HCT116 (cell line): ENCODE data around the gene TOMM40. TPM values are rescaled to one million over a fixed set of nuclear protein-coding genes. Genes with fewer than 3 reads are reported as not detected.

Experiments
- ATAC-seq: fragments of 200-7000 bp; cut with Tn5 transposase; 2 replicates; pipeline ENCODE4 v1.9.1; 2020; ENCODE audit warnings: mild to moderate bottlenecking, moderate library complexity
- BruUV-seq: library from RNA; stranded (reverse); fragments of 400-500 nt; replicated peaks from 2 replicates; lab custom pipeline; 2021; lab: Mats Ljungman, UMichigan
- CTCF ChIA-PET: fragments of 300-600 bp; sonication (Branson Sonifier 250); formaldehyde crosslinking; loops from one replicate; lab custom pipeline; 2021; ENCODE audit warnings: antibody characterized with exemption; lab: Charles Lee
- POLR2A ChIA-PET: fragments of 300-600, 350-600 bp; sonication (Branson Sonifier 250); formaldehyde crosslinking; loops from one replicate; lab custom pipeline; 2021; ENCODE audit warnings: antibody characterized with exemption; lab: Charles Lee
- RAD21 ChIA-PET, 2 experiments: fragments of 300-600 bp; sonication (Branson Sonifier 250); formaldehyde crosslinking; loops; one replicate each; lab custom pipeline; 2023; ENCODE audit warnings: low total read pairs in 2 of 2; ENCODE audit not compliant: uncharacterized antibody in 2 of 2, unreplicated experiment in 2 of 2, low non-redundant PET in 1 of 2; lab: Charles Lee
- DNase-seq: peaks from one replicate; pipeline ENCODE4 v3.0.0-alpha.2; 2010; ENCODE audit warnings: low read depth, low spot score
- H2AFZ ChIP-seq: fragments of 200-600 bp; shearing (Covaris generic), sonication (generic); 2 replicates; pipeline ENCODE4 v1.6.1; 2017; ENCODE audit warnings: low read depth, mixed run types, mixed read lengths, antibody characterized with exemption, low read length; ENCODE audit not compliant: poor library complexity, severe bottlenecking
- H3K27ac ChIP-seq: 2 replicates; pipeline ENCODE4 v1.5.1; 2012; ENCODE audit warnings: low read depth, low read length
- H3K27me3 ChIP-seq: fragments of 200-600 bp; sonication (generic); 2 replicates; pipeline ENCODE4 v1.6.1; 2016; ENCODE audit warnings: mixed run types, low read length, mixed read lengths; ENCODE audit not compliant: insufficient read depth
- H3K36me3 ChIP-seq, 2 experiments: fragments of 200-500 bp in 1 of 2; fragments of 200-600 bp in 1 of 2; sonication (Bioruptor generic) in 1 of 2; sonication (generic) in 1 of 2; 2 replicates each; pipeline versions ENCODE4 v1.5.1 to v1.6.1; 2014 to 2016; ENCODE audit warnings: low read length in 2 of 2, inconsistent platforms in 1 of 2, mixed read lengths in 1 of 2, mixed run types in 1 of 2; ENCODE audit not compliant: insufficient read depth in 2 of 2, control insufficient read depth in 1 of 2
- H3K4me1 ChIP-seq, 2 experiments: fragments of 200-600 bp in 1 of 2; sonication (generic) in 1 of 2; 2 replicates each; pipeline versions ENCODE4 v1.5.1 to v1.6.1; 2012 to 2017; ENCODE audit warnings: low read length in 2 of 2, inconsistent platforms in 1 of 2, mild to moderate bottlenecking in 1 of 2, mixed read lengths in 1 of 2, mixed run types in 1 of 2, moderate library complexity in 1 of 2; ENCODE audit not compliant: insufficient read depth in 2 of 2, control insufficient read depth in 1 of 2
- H3K4me2 ChIP-seq: fragments of 200-600 bp; sonication (generic); 2 replicates; pipeline ENCODE4 v1.6.1; 2017; ENCODE audit warnings: mixed run types, low read length, mixed read lengths
- H3K4me3 ChIP-seq, 2 experiments: fragments of 200-600 bp in 1 of 2; sonication (generic) in 1 of 2; replicated peaks in 1 of 2; 2 replicates each; pipeline ENCODE4 v1.5.1; 2011 to 2016; ENCODE audit warnings: low read length in 2 of 2, control low read depth in 1 of 2, low read depth in 1 of 2, mild to moderate bottlenecking in 1 of 2, mixed read lengths in 1 of 2, mixed run types in 1 of 2
- H3K79me2 ChIP-seq: fragments of 200-600 bp; sonication (generic); 2 replicates; pipeline ENCODE4 v1.6.1; 2017; ENCODE audit warnings: mild to moderate bottlenecking, mixed run types, low read length, moderate library complexity, mixed read lengths; ENCODE audit not compliant: insufficient read depth
- H3K9ac ChIP-seq: fragments of 200-600 bp; sonication (generic); 2 replicates; pipeline ENCODE4 v1.6.1; 2016; ENCODE audit warnings: low read length, mixed read lengths
- H3K9me2 ChIP-seq: fragments of 200-600 bp; sonication (generic), shearing (Covaris generic); 2 replicates; pipeline ENCODE4 v1.6.1; 2017; ENCODE audit warnings: mixed run types, mild to moderate bottlenecking, moderate library complexity; ENCODE audit not compliant: insufficient read depth
- H3K9me3 ChIP-seq, 2 experiments: fragments of 200-500 bp in 1 of 2; fragments of 200-600 bp in 1 of 2; sonication (Bioruptor generic) in 1 of 2; sonication (generic) in 1 of 2; 2 replicates each; pipeline ENCODE4 v1.6.1; 2014 to 2017; ENCODE audit warnings: low read length in 2 of 2, mixed read lengths in 2 of 2, inconsistent platforms in 1 of 2, low read depth in 1 of 2, mild to moderate bottlenecking in 1 of 2, mixed run types in 1 of 2, moderate library complexity in 1 of 2; ENCODE audit not compliant: control insufficient read depth in 1 of 2, insufficient read depth in 1 of 2
- H4K20me1 ChIP-seq: fragments of 200-600 bp; sonication (generic), shearing (Covaris generic); 2 replicates; pipeline ENCODE4 v1.6.1; 2017; ENCODE audit warnings: mixed run types, mild to moderate bottlenecking, moderate library complexity; ENCODE audit not compliant: insufficient read depth
- CBX3 ChIP-seq: IDR thresholded peaks from 2 replicates; pipeline ENCODE4 v1.6.1; 2012; ENCODE audit warnings: low read depth
- CEBPB ChIP-seq: IDR thresholded peaks from 2 replicates; pipeline ENCODE4 v1.6.1; 2012; ENCODE audit warnings: low read depth
- EGR1 ChIP-seq: IDR thresholded peaks from 2 replicates; pipeline ENCODE4 v1.6.1; 2012; ENCODE audit warnings: low read depth
- ELF1 ChIP-seq: IDR thresholded peaks from 2 replicates; pipeline ENCODE4 v1.6.1; 2012; ENCODE audit warnings: low read depth, borderline replicate concordance
- EZH2phosphoT487 ChIP-seq: fragments of 200-600 bp; IDR thresholded peaks from 2 replicates; pipeline ENCODE4 v1.6.1; 2018; ENCODE audit warnings: antibody characterized with exemption, borderline replicate concordance
- FOSL1 ChIP-seq: IDR thresholded peaks from 2 replicates; pipeline ENCODE4 v1.6.1; 2012; ENCODE audit warnings: low read depth
- JUND ChIP-seq: IDR thresholded peaks from 2 replicates; pipeline ENCODE4 v1.6.1; 2012
- POLR2A ChIP-seq: IDR thresholded peaks from 2 replicates; pipeline ENCODE4 v1.7.0; 2011; ENCODE audit warnings: borderline replicate concordance; ENCODE audit not compliant: insufficient read depth, insufficient read length; ENCODE audit errors: extremely low read depth
- RAD21 ChIP-seq: IDR thresholded peaks from 2 replicates; pipeline ENCODE4 v1.6.1; 2012; ENCODE audit warnings: low read depth, mild to moderate bottlenecking
- SP1 ChIP-seq: IDR thresholded peaks from 2 replicates; pipeline ENCODE4 v1.6.1; 2012; ENCODE audit warnings: low read depth
- SRF ChIP-seq: IDR thresholded peaks from 2 replicates; pipeline ENCODE4 v1.6.1; 2012; ENCODE audit warnings: low read depth
- TCF7L2 ChIP-seq: IDR thresholded peaks from 2 replicates; pipeline ENCODE4 v1.7.0; 2011; ENCODE audit warnings: borderline replicate concordance, inconsistent platforms; ENCODE audit not compliant: insufficient read depth, insufficient read length; ENCODE audit errors: extremely low read depth
- ZBTB33 ChIP-seq: IDR thresholded peaks from 2 replicates; pipeline ENCODE4 v1.6.1; 2011; ENCODE audit warnings: mild to moderate bottlenecking, low read length, moderate library complexity; ENCODE audit not compliant: insufficient replicate concordance; ENCODE audit errors: extremely low read depth
- ZNF274 ChIP-seq: fragments of 200-500 bp; sonication (Bioruptor generic); IDR thresholded peaks from 2 replicates; pipeline ENCODE4 v1.6.1; 2014; ENCODE audit warnings: mild to moderate bottlenecking, low read depth, low read length, inconsistent platforms
- intact Hi-C: fragments of 100-400 bp; cut with micrococcal nuclease; formaldehyde crosslinking; loops from 2 replicates; pipeline ENCODE4 v1.10.0; 2022
- total RNA-seq: library from RNA; stranded (reverse); gene quantifications from one replicate; pipeline ENCODE4 v1.2.1, GENCODE V29; 2021; ENCODE audit not compliant: unreplicated experiment
- TF ChIP-seq, protein P1 (sequence below), 3 experiments: fragments of 200-600 bp in 1 of 3; sonication (generic) in 1 of 3; IDR thresholded peaks in 2 of 3; conservative IDR thresholded peaks in 1 of 3; 2 replicates each; pipeline ENCODE4 v1.5.1; 2012 to 2017; ENCODE audit warnings: low read depth in 2 of 3, low read length in 2 of 3, antibody characterized with exemption in 1 of 3, borderline replicate concordance in 1 of 3, control low read depth in 1 of 3, mild to moderate bottlenecking in 1 of 3, mixed read lengths in 1 of 3, mixed run types in 1 of 3, moderate library complexity in 1 of 3; ENCODE audit not compliant: insufficient read depth in 1 of 3
- TF ChIP-seq, protein P2 (sequence below): IDR thresholded peaks from 2 replicates; pipeline ENCODE4 v1.6.1; 2012
- TF ChIP-seq, protein P3 (sequence below): IDR thresholded peaks from 2 replicates; pipeline ENCODE4 v1.6.1; 2012

TOMM40 gene
- total RNA-seq, 1 experiment from 2014 or later: 178 TPM

DNA sequence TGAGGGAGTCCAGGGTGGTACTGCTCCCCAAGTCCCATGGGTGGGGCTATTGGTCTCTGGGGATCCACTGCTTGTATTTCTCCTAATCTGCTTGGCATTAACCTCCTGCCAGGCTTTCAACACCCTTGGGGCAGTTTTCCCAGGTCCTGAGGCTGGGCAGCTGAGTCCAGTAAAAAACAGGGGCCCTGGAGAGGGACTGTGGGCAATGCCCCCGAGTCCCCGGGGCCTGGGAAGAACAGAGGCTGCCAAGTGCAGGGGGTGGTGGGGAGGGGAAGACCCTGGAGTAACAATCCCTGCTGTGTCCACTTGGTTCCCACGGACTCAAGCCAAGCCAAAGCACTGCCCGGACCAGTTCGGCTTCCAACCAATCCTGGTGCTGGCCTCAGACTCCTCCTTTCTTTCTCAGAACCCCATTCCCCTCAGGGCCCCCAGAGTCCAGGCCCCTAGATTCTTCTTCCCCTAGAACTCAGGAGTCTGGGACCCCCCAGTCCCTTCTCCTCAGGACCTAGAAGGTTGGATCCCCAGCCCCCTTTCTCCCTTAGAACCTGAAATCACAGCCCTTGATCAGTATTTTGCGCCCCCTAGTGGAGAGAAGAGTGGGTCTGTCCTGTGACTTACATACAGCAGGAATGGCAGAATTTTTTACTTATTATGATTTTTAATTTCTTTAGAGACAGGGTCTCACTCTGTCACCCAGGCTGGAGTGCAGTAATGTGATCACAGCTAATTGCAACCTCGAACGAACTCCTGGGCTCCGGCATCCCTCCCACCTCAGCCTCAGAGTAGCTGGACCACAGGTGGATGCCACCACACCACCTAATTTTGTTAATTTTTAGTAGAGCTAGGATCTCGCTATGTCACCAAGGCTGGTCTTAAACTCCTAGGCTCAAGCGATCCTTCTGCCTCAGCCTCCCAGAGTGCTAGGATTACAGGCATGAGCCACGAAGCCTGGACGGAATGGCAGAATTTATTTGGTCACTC is 60.4 kb downstream of the TOMM40 start:
- Histone ChIP-seq H3K79me2 (peaks cover 13% of the 10 kb centered on the region), H4K20me1 (no peaks in the 10 kb centered on the region), H3K4me1 (peaks cover 9 to 25% of the 10 kb centered on the region in 2 experiments; a peak in 3 of 4 replicates), H3K27ac (no peak overlapping the region), H3K27me3 (no peaks in the 10 kb centered on the region), H3K36me3 (no peaks in the 10 kb centered on the region), H2AFZ (no peak overlapping the region), H3K9ac (no peak overlapping the region), H3K9me2 (no peaks in the 10 kb centered on the region), H3K9me3 (no peaks in the 10 kb centered on the region), H3K4me2 (0 out of 2 replicates have a peak overlapping the region, but pooled peaks have one; percentile 16), H3K4me3 (no peak overlapping the region)
- DNase-seq (peak; percentile 66), ATAC-seq (peak; percentile 33)
- ChIA-PET CTCF (interaction anchor here (0.7 to 1.9 kb wide), 6 partner anchors 9 to 227 kb away, joined by 3 to 9 read pairs (median 3); no protein-coding TSS in a partner anchor), POLR2A (interaction anchor here (1.5 kb wide), 1 partner anchor 12 kb away, joined by 3 read pairs; no protein-coding TSS in a partner anchor), RAD21 (interaction anchor here in 1 of 2 experiments (0.7 to 1.1 kb wide), 2 partner anchors 25 to 48 kb away, joined by 3 read pairs; no protein-coding TSS in a partner anchor)
- no TSS peak for BruUV-seq
- intact Hi-C loops: loop anchor here (1.0 to 10.0 kb wide), 3 partner anchors 48 to 367 kb away; partner anchors contain the start of gene NECTIN2
- TF ChIP-seq CEBPB (no peak), ELF1 (no peak), TCF7L2 (no peak), ZNF274 (no peak), ZBTB33 (no peak), CBX3 (no peak), POLR2A (no peak), SP1 (no peak), EZH2phosphoT487 (no peak), EGR1 (no peak), SRF (no peak), FOSL1 (no peak), RAD21 (peak; percentile 79), JUND (no peak)
- TF ChIP-seq, protein P1, sequence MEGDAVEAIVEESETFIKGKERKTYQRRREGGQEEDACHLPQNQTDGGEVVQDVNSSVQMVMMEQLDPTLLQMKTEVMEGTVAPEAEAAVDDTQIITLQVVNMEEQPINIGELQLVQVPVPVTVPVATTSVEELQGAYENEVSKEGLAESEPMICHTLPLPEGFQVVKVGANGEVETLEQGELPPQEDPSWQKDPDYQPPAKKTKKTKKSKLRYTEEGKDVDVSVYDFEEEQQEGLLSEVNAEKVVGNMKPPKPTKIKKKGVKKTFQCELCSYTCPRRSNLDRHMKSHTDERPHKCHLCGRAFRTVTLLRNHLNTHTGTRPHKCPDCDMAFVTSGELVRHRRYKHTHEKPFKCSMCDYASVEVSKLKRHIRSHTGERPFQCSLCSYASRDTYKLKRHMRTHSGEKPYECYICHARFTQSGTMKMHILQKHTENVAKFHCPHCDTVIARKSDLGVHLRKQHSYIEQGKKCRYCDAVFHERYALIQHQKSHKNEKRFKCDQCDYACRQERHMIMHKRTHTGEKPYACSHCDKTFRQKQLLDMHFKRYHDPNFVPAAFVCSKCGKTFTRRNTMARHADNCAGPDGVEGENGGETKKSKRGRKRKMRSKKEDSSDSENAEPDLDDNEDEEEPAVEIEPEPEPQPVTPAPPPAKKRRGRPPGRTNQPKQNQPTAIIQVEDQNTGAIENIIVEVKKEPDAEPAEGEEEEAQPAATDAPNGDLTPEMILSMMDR (IDR thresholded peaks at IDR 0.05 in 2 of 3, conservative IDR thresholded peaks at IDR 0.05 in 1 of 3; ENCODE audit: borderline replicate concordance in 1 of 3, insufficient read depth in 1 of 3, low read depth in 2 of 3, low read length in 2 of 3): peak; percentile 86 to 92 (median 87); a peak in 5 of 6 replicates
- TF ChIP-seq, protein P2, sequence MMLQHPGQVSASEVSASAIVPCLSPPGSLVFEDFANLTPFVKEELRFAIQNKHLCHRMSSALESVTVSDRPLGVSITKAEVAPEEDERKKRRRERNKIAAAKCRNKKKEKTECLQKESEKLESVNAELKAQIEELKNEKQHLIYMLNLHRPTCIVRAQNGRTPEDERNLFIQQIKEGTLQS: no peak
- TF ChIP-seq, protein P3, sequence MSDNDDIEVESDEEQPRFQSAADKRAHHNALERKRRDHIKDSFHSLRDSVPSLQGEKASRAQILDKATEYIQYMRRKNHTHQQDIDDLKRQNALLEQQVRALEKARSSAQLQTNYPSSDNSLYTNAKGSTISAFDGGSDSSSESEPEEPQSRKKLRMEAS: no peak
